Naive thymus-derived CD4-positive, alpha-beta T cell (primary cell): ENCODE data around the gene PALLD. TPM values are rescaled to one million over a fixed set of nuclear protein-coding genes. Genes with fewer than 3 reads are reported as not detected.

Experiments used
- ATAC-seq: fragments of 150-1000 bp; cut with Tn5 transposase; 2 replicates; pipeline ENCODE4 v1.10.0; 2021; ENCODE audit warnings: mild to moderate bottlenecking, moderate library complexity
- CTCF ChIA-PET: fragments of 350-600 bp; sonication (Branson Sonifier 250); formaldehyde crosslinking; loops from one replicate; lab custom pipeline; 2021; ENCODE audit warnings: antibody characterized with exemption; lab: Charles Lee
- POLR2A ChIA-PET: fragments of 350-600 bp; sonication (Branson Sonifier 250); formaldehyde crosslinking; loops from one replicate; lab custom pipeline; 2021; ENCODE audit warnings: antibody characterized with exemption, inconsistent platforms; lab: Charles Lee
- DNase-seq, 9 donors: peaks; one replicate each; pipeline versions ENCODE4 v3.0.0 to v3.0.0-alpha.2; 2020 to 2022; ENCODE audit warnings: mixed read lengths in 1 of 9
- H3K27ac ChIP-seq: one replicate; pipeline ENCODE4 v1.7.0; 2013; ENCODE audit warnings: mild to moderate bottlenecking, low read depth, low read length, moderate library complexity
- H3K27me3 ChIP-seq, 2 donors: one replicate each; pipeline ENCODE4 v1.7.0; 2013; ENCODE audit warnings: low read length in 2 of 2, mild to moderate bottlenecking in 2 of 2, moderate library complexity in 2 of 2; ENCODE audit not compliant: control insufficient read depth in 2 of 2, insufficient read depth in 2 of 2
- H3K36me3 ChIP-seq, 3 experiments: 1 replicate in 2 of 3; 2 replicates in 1 of 3; pipeline ENCODE4 v1.7.0; 2013; ENCODE audit warnings: low read length in 3 of 3, mild to moderate bottlenecking in 3 of 3, moderate library complexity in 1 of 3; ENCODE audit not compliant: insufficient read depth in 3 of 3, control insufficient read depth in 2 of 3
- H3K4me1 ChIP-seq, 2 donors: one replicate each; pipeline ENCODE4 v1.7.0; 2013; ENCODE audit warnings: low read length in 2 of 2, mild to moderate bottlenecking in 2 of 2, moderate library complexity in 1 of 2; ENCODE audit not compliant: control insufficient read depth in 2 of 2, insufficient read depth in 2 of 2
- H3K4me3 ChIP-seq: 2 replicates; pipeline ENCODE4 v1.7.0; 2013; ENCODE audit warnings: mild to moderate bottlenecking, low read length
- H3K9me3 ChIP-seq, 3 experiments: 1 replicate in 2 of 3; 2 replicates in 1 of 3; pipeline ENCODE4 v1.7.0; 2013; ENCODE audit warnings: low read length in 3 of 3; ENCODE audit not compliant: control insufficient read depth in 2 of 3
- H3K27ac Mint-ChIP-seq, 9 donors: one replicate each; pipeline ENCODE4 v1.8.0; 2020 to 2022; ENCODE audit warnings: mixed read lengths in 9 of 9, mild to moderate bottlenecking in 8 of 9, moderate library complexity in 5 of 9, inconsistent platforms in 2 of 9
- H3K27me3 Mint-ChIP-seq, 5 donors: one replicate each; pipeline ENCODE4 v1.8.0; 2021 to 2022; ENCODE audit warnings: mixed read lengths in 5 of 5, mild to moderate bottlenecking in 1 of 5
- H3K36me3 Mint-ChIP-seq, 5 donors: one replicate each; pipeline ENCODE4 v1.8.0; 2020 to 2022; ENCODE audit warnings: mixed read lengths in 5 of 5, mild to moderate bottlenecking in 3 of 5, inconsistent platforms in 1 of 5
- H3K4me1 Mint-ChIP-seq, 7 donors: one replicate each; pipeline ENCODE4 v1.8.0; 2020 to 2022; ENCODE audit warnings: mixed read lengths in 7 of 7, mild to moderate bottlenecking in 3 of 7, inconsistent platforms in 1 of 7
- H3K4me3 Mint-ChIP-seq, 10 donors: one replicate each; pipeline ENCODE4 v1.8.0; 2020 to 2022; ENCODE audit warnings: mild to moderate bottlenecking in 10 of 10, mixed read lengths in 10 of 10, moderate library complexity in 6 of 10, inconsistent platforms in 2 of 10
- H3K9me3 Mint-ChIP-seq, 11 donors: one replicate each; pipeline ENCODE4 v1.8.0; 2020 to 2022; ENCODE audit warnings: mixed read lengths in 11 of 11, mild to moderate bottlenecking in 4 of 11, inconsistent platforms in 1 of 11, moderate library complexity in 1 of 11
- intact Hi-C, 2 donors: fragments of 100-400 bp; cut with micrococcal nuclease; formaldehyde crosslinking; loops; one replicate each; pipeline ENCODE4 v1.15.1; 2023
- polyA plus RNA-seq, 2 donors: library from polyadenylated mRNA; unstranded; fragments of 300-500 nt; fragmentation: Illumina TruSeq; gene quantifications; one replicate each; pipeline ENCODE4 v1.2.3, GENCODE V29; 2021
- total RNA-seq, 6 experiments: library from RNA in 5 of 6; stranded (reverse) in 5 of 6; gene quantifications; 1 replicate in 5 of 6; 2 replicates in 1 of 6; pipeline ENCODE4 v1.2.3 and lab custom pipeline; 2021 to 2026

Gene PALLD
- total and polyA plus RNA-seq, 7 experiments from 2014 or later, result 0.51 to 11.9 (median 0.76) TPM

DNA sequence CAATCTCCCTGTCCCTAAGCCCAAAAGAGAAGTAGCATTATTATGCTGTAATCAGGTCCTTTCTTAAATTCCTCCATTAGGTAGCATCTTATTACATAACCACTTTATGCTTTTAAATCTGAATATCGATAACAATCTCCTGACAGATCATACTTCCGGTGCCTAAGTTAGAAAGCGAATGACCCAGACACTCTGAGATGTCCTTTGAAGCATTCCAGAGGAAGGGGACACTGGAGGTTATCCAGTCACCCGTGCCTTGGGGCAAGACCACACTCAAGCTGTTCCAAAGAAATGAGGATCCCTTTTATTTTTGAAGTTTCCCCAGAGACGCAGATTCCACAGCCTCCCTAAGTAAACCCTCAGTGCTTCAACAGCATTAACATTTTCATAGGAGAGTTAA, 125.7 kb downstream of the PALLD start:
- intact Hi-C loops, result no loop called here
- Mint-ChIP-seq H3K4me1 (no peaks in the 10 kb centered on the region), H3K27ac (no peak overlapping the region), H3K27me3 (peaks cover 31 to 42% (median 32%) of the 10 kb centered on the region in 5 donors), H3K9me3 (no peaks in the 10 kb centered on the region), H3K4me3 (no peak overlapping the region), H3K36me3 (no peaks in the 10 kb centered on the region)
- Histone ChIP-seq H3K4me3 (no peak overlapping the region), H3K4me1 (no peaks in the 10 kb centered on the region), H3K27me3 (no peaks in the 10 kb centered on the region), H3K27ac (no peak overlapping the region), H3K9me3 (no peaks in the 10 kb centered on the region), H3K36me3 (no peaks in the 10 kb centered on the region)
- no peak for DNase-seq
- CTCF ChIA-PET, result no interaction called here
- POLR2A ChIA-PET, result no interaction called here
- no peak for ATAC-seq

DNA sequence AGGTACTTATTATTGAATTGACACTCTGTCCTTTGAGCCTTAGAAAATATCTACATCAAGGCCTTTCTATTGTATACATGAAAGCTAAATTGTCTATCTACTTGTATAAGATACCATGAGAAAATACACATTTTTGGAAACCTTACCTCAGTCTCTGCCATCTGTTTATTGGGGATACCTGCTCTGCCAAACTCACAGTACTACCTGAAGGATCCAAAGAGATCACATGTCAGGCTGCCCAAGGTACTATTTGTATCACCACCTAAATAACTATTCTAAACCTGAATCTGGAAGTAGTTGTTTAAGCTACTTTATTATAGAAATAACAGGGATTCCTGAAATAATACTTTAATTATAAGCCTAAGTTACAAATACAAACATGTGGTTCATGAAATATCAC, 126.2 kb downstream of the PALLD start:
- no peak overlapping the region for H3K4me3 ChIP-seq
- H3K27ac ChIP-seq, result no peak overlapping the region
- no peaks in the 10 kb centered on the region for H3K36me3 ChIP-seq
- Mint-ChIP-seq H3K4me3 (no peak overlapping the region), H3K36me3 (no peaks in the 10 kb centered on the region), H3K27me3 (peaks cover 31 to 42% (median 32%) of the 10 kb centered on the region in 5 donors), H3K9me3 (no peaks in the 10 kb centered on the region), H3K27ac (no peak overlapping the region), H3K4me1 (no peaks in the 10 kb centered on the region)
- ChIA-PET CTCF (no interaction called here), POLR2A (no interaction called here)
- no peaks in the 10 kb centered on the region for H3K4me1 ChIP-seq
- intact Hi-C loops, result no loop called here
- H3K27me3 ChIP-seq, result no peaks in the 10 kb centered on the region
- DNase-seq, result no peak
- ATAC-seq, result no peak
- no peaks in the 10 kb centered on the region for H3K9me3 ChIP-seq

DNA sequence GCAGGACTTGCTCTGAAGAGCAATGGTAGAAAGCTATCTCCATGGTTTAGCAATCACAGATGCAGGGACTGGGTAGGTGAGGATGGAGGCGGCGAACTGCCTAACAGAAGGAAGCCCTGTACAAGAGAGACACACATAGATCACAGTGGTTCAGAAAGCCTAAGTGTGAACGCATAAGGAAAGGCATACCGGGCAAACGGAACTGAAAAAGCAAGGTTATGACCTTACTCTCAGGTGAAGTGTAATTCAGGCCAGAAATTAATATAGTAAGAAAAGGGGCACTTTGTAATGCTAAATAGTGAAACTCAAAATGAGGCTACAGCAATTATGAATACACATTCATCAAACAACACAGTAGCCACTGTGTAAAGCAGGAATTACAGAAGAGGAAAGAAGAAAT, 126.6 kb downstream of the PALLD start:
- Histone ChIP-seq H3K27me3 (no peaks in the 10 kb centered on the region), H3K36me3 (no peaks in the 10 kb centered on the region), H3K9me3 (no peaks in the 10 kb centered on the region), H3K4me3 (no peak overlapping the region), H3K4me1 (no peaks in the 10 kb centered on the region), H3K27ac (no peak overlapping the region)
- Mint-ChIP-seq H3K36me3 (no peaks in the 10 kb centered on the region), H3K27ac (no peak overlapping the region), H3K4me1 (no peaks in the 10 kb centered on the region), H3K27me3 (peaks cover 34 to 47% (median 35%) of the 10 kb centered on the region in 5 donors), H3K4me3 (no peak overlapping the region), H3K9me3 (no peaks in the 10 kb centered on the region)
- CTCF ChIA-PET, result no interaction called here
- intact Hi-C loops, result no loop called here
- ATAC-seq (no peak), DNase-seq (no peak)
- POLR2A ChIA-PET, result no interaction called here

DNA sequence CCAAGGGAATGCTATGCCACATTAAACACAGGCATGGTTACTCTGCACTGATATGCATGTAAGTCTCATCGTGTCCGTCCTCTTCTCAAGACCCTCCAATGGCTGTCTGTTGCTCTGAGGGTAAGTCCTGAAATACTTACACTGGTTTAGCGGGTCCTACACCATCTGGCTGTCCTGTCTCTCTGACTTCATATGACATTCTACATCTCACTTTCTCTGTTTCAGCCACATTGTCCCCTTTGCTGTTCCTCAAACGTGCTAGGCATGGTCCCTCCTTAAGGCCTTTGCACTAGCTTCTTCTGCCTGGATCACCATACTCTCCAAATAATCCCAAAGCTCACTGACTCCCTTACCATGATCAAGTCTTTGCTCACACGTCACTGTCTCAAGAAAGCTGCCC, 131.4 kb downstream of the PALLD start:
- H3K4me1 Mint-ChIP-seq, result peaks cover 0 to 20% (median 10%) of the 10 kb centered on the region in 7 donors
- no peaks in the 10 kb centered on the region for H3K36me3 Mint-ChIP-seq
- ATAC-seq, result no peak
- no peak overlapping the region for H3K27ac Mint-ChIP-seq
- H3K27me3 ChIP-seq, result no peaks in the 10 kb centered on the region
- no peaks in the 10 kb centered on the region for H3K9me3 ChIP-seq
- no peak overlapping the region for H3K4me3 ChIP-seq
- peaks cover 53 to 63% (median 59%) of the 10 kb centered on the region in 5 donors for H3K27me3 Mint-ChIP-seq
- H3K4me1 ChIP-seq, result no peaks in the 10 kb centered on the region
- no peaks in the 10 kb centered on the region for H3K36me3 ChIP-seq
- no peak overlapping the region for H3K27ac ChIP-seq
- H3K9me3 Mint-ChIP-seq, result peaks cover 0 to 2% (median 0%) of the 10 kb centered on the region in 11 donors
- ChIA-PET CTCF (no interaction called here), POLR2A (no interaction called here)
- no peak overlapping the region for H3K4me3 Mint-ChIP-seq
- no peak for DNase-seq
- intact Hi-C loops, result no loop called here

DNA sequence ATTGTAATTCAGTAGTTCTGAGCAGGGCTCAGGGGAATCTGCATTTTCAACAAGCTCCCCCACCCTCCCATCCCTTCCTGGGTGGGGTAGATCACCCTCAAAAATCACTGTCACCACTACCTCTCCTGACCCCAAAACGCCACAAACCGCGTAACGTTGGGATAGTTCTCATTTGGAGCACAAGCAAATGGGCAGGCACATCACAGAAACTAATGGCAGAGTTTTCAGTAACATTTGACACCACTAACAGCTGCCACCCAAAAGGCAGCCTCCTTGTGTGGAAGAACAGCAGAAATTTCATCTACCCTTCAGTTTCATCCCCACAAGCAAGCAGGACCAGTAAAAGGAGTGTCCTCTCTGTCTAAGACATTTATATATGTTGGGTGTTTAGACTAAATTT, 132.7 kb downstream of the PALLD start:
- Mint-ChIP-seq H3K27ac (no peak overlapping the region), H3K4me1 (peaks cover 0 to 24% (median 10%) of the 10 kb centered on the region in 7 donors), H3K36me3 (no peaks in the 10 kb centered on the region), H3K27me3 (peaks cover 47 to 66% (median 64%) of the 10 kb centered on the region in 5 donors), H3K9me3 (peaks cover 0 to 2% (median 0%) of the 10 kb centered on the region in 11 donors), H3K4me3 (no peak overlapping the region)
- POLR2A ChIA-PET, result no interaction called here
- Histone ChIP-seq H3K9me3 (no peaks in the 10 kb centered on the region), H3K27me3 (peaks cover 0 to 3% of the 10 kb centered on the region in 2 donors), H3K4me3 (no peak overlapping the region), H3K36me3 (no peaks in the 10 kb centered on the region), H3K4me1 (no peaks in the 10 kb centered on the region), H3K27ac (no peak overlapping the region)
- no peak for DNase-seq
- intact Hi-C loops, result no loop called here
- ATAC-seq, result no peak
- CTCF ChIA-PET, result no interaction called here

DNA sequence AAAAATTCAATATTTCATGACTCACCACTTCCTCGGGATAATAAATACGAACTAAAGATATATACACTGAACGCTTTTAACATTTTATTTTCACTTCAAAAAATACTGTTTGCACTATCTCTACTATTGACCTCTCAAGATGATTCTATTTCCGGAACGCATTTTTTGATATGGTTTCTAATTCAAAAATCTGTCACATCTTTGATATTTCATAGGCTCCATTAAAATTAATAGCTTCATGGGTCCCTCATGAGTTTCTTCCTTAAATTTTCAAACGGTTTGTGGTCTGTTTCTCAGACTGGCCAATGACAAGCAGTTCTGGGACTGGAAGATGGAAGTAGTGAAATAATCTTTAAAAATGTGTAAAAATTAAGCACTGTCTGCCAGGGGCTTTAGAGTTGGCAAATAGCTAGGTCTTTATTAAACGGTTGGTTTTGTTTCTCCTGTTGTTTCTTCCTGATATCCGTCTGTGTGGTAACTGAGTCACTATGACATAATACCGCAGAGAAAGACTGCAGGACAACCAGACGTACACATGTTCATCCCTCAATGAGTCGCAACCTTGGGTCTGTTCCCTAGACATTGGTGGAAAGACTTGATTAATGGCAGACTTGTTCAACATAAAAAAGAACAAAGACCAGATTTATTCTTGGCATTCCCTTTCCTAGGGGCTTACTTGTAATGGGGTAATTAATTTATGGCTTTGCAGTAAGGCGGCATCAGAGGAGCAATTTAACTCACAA, 133.8 kb downstream of the PALLD start:
- CTCF ChIA-PET, result no interaction called here
- Mint-ChIP-seq H3K4me3 (peak overlapping the region in 6 of 10 donors; percentile 3 to 56 (median 53)), H3K27me3 (peaks cover 55 to 74% (median 71%) of the 10 kb centered on the region in 5 donors), H3K27ac (no peak overlapping the region), H3K4me1 (peaks cover 0 to 24% (median 10%) of the 10 kb centered on the region in 7 donors), H3K36me3 (no peaks in the 10 kb centered on the region), H3K9me3 (peaks cover 0 to 2% (median 0%) of the 10 kb centered on the region in 11 donors)
- H3K36me3 ChIP-seq, result no peaks in the 10 kb centered on the region
- DNase-seq (no peak), ATAC-seq (no peak)
- H3K9me3 ChIP-seq, result no peaks in the 10 kb centered on the region
- intact Hi-C loops, result no loop called here
- no peak overlapping the region for H3K27ac ChIP-seq
- POLR2A ChIA-PET, result no interaction called here
- no peaks in the 10 kb centered on the region for H3K4me1 ChIP-seq
- H3K27me3 ChIP-seq, result peaks cover 0 to 3% of the 10 kb centered on the region in 2 donors
- no peak overlapping the region for H3K4me3 ChIP-seq
